ENCODE results near the gene EARS2. TPM values are rescaled to one million over a fixed set of nuclear protein-coding genes. Genes with fewer than 3 reads are reported as not detected.

Gene EARS2
- total RNA-seq, 1 experiment from 2014 or later: 38.9 TPM

GRCh38 chr16:23524886-23525285 is 32.3 kb downstream of the EARS2 start:
- no peaks in the 10 kb centered on the region for H3K9me3 ChIP-seq (ENCODE audit: low read depth, low read length, poor library complexity, severe bottlenecking)
- H3K4me3 ChIP-seq (ENCODE audit: low read depth, low read length, poor library complexity, severe bottlenecking): no peak overlapping the region
- intact Hi-C loops (cut with micrococcal nuclease; ENCODE audit: unreplicated experiment): no loop called here
- no peak for DNase-seq (ENCODE audit: low spot score)
- H3K27me3 ChIP-seq (replicated peaks; ENCODE audit: insufficient read depth, low read depth, low read length, poor library complexity): no peaks in the 10 kb centered on the region
- H3K36me3 ChIP-seq (ENCODE audit: insufficient read depth, low read length, poor library complexity, severe bottlenecking): peaks cover 46% of the 10 kb centered on the region
- no peak for TF ChIP-seq EZH2 (IDR thresholded peaks at IDR 0.05; ENCODE audit: borderline replicate concordance, low read depth, low read length, poor library complexity, severe bottlenecking)
- TF ChIP-seq CTCF (conservative IDR thresholded peaks at IDR 0.05; ENCODE audit: low read depth, low read length): no peak
- no peak overlapping the region for H3K27ac ChIP-seq (ENCODE audit: low read depth, low read length, poor library complexity, severe bottlenecking)
- no peaks in the 10 kb centered on the region for H3K4me1 ChIP-seq (ENCODE audit: insufficient read depth, low read length, poor library complexity, severe bottlenecking)
- ChIA-PET POLR2A (ENCODE audit: low non-redundant PET) (no interaction called here), CTCF (no interaction called here)
- no TSS peak for BruUV-seq (replicated peaks)

GRCh38 chr16:23523876-23524385 is 33.2 kb downstream of the EARS2 start:
- no peak for DNase-seq (ENCODE audit: low spot score)
- no TSS peak for BruUV-seq (replicated peaks)
- no peak overlapping the region for H3K4me3 ChIP-seq (ENCODE audit: low read depth, low read length, poor library complexity, severe bottlenecking)
- ChIA-PET CTCF (no interaction called here), POLR2A (ENCODE audit: low non-redundant PET) (no interaction called here)
- H3K36me3 ChIP-seq (ENCODE audit: insufficient read depth, low read length, poor library complexity, severe bottlenecking): peaks cover 52% of the 10 kb centered on the region
- no peaks in the 10 kb centered on the region for H3K27me3 ChIP-seq (replicated peaks; ENCODE audit: insufficient read depth, low read depth, low read length, poor library complexity)
- H3K9me3 ChIP-seq (ENCODE audit: low read depth, low read length, poor library complexity, severe bottlenecking): no peaks in the 10 kb centered on the region
- no peak overlapping the region for H3K27ac ChIP-seq (ENCODE audit: low read depth, low read length, poor library complexity, severe bottlenecking)
- TF ChIP-seq EZH2 (IDR thresholded peaks at IDR 0.05; ENCODE audit: borderline replicate concordance, low read depth, low read length, poor library complexity, severe bottlenecking): no peak
- TF ChIP-seq CTCF (conservative IDR thresholded peaks at IDR 0.05; ENCODE audit: low read depth, low read length): no peak
- intact Hi-C loops (cut with micrococcal nuclease; ENCODE audit: unreplicated experiment): no loop called here
- H3K4me1 ChIP-seq (ENCODE audit: insufficient read depth, low read length, poor library complexity, severe bottlenecking): no peaks in the 10 kb centered on the region

GRCh38 chr16:23523321-23523720 is 33.8 kb downstream of the EARS2 start:
- no peak overlapping the region for H3K4me3 ChIP-seq (ENCODE audit: low read depth, low read length, poor library complexity, severe bottlenecking)
- no peaks in the 10 kb centered on the region for H3K4me1 ChIP-seq (ENCODE audit: insufficient read depth, low read length, poor library complexity, severe bottlenecking)
- H3K9me3 ChIP-seq (ENCODE audit: low read depth, low read length, poor library complexity, severe bottlenecking): no peaks in the 10 kb centered on the region
- peaks cover 50% of the 10 kb centered on the region for H3K36me3 ChIP-seq (ENCODE audit: insufficient read depth, low read length, poor library complexity, severe bottlenecking)
- H3K27me3 ChIP-seq (replicated peaks; ENCODE audit: insufficient read depth, low read depth, low read length, poor library complexity): no peaks in the 10 kb centered on the region
- DNase-seq (ENCODE audit: low spot score): no peak
- TF ChIP-seq CTCF (conservative IDR thresholded peaks at IDR 0.05; ENCODE audit: low read depth, low read length) (no peak), EZH2 (IDR thresholded peaks at IDR 0.05; ENCODE audit: borderline replicate concordance, low read depth, low read length, poor library complexity, severe bottlenecking) (no peak)
- H3K27ac ChIP-seq (ENCODE audit: low read depth, low read length, poor library complexity, severe bottlenecking): no peak overlapping the region
- BruUV-seq (replicated peaks): no TSS peak
- intact Hi-C loops (cut with micrococcal nuclease; ENCODE audit: unreplicated experiment): no loop called here
- POLR2A ChIA-PET (ENCODE audit: low non-redundant PET): no interaction called here
- CTCF ChIA-PET: no interaction called here
